Cardiac muscle cell (in vitro differentiated cells and primary cell): ENCODE data around the gene YAP1. TPM values are rescaled to one million over a fixed set of nuclear protein-coding genes. Genes with fewer than 3 reads are reported as not detected.

Source experiments
- DNase-seq, 2 donors: peaks; one replicate each; pipeline versions ENCODE4 v3.0.0 to v3.0.0-alpha.2; 2010 to 2017; ENCODE audit warnings: low read depth in 1 of 2, low spot score in 1 of 2
- H3K27ac ChIP-seq: fragments of 200-600 bp; sonication (generic); 2 replicates; pipeline ENCODE4 v1.5.1; 2016
- H3K27me3 ChIP-seq: fragments of 200-600 bp; sonication (generic); 2 replicates; pipeline ENCODE4 v1.6.0; 2016; ENCODE audit warnings: control low read depth
- H3K36me3 ChIP-seq: fragments of 200-600 bp; sonication (generic); 2 replicates; pipeline ENCODE4 v1.5.1; 2016; ENCODE audit warnings: control low read depth
- H3K4me1 ChIP-seq: fragments of 200-600 bp; sonication (generic); 2 replicates; pipeline ENCODE4 v1.8.1; 2017; ENCODE audit warnings: low read depth, mild to moderate bottlenecking, mixed run types
- H3K4me3 ChIP-seq: fragments of 200-600 bp; sonication (generic); 2 replicates; pipeline ENCODE4 v1.5.1; 2016; ENCODE audit warnings: mild to moderate bottlenecking
- H3K9me3 ChIP-seq: fragments of 200-600 bp; sonication (generic); 2 replicates; pipeline ENCODE4 v1.5.1; 2017; ENCODE audit warnings: low read depth, mild to moderate bottlenecking, control low read depth
- CTCF ChIP-seq: IDR thresholded peaks from 2 replicates; pipeline ENCODE4 v1.5.1; 2012; ENCODE audit warnings: low read depth, mild to moderate bottlenecking, low read length
- polyA plus RNA-seq: library from polyadenylated mRNA; unstranded; fragments of >200 nt; fragmentation: Nextera tagmentation; extraction: Ambion mirVana; gene quantifications from 2 replicates; pipeline ENCODE4 v1.2.1, GENCODE V29; 2016
- total RNA-seq: library from RNA; depleted of rRNA; stranded (reverse); fragments of >200 nt; gene quantifications from 2 replicates; pipeline ENCODE4 v1.2.3, GENCODE V29; 2016

YAP1 gene
- total and polyA plus RNA-seq, 2 experiments from 2014 or later, result 40.8 to 277 TPM

DNA sequence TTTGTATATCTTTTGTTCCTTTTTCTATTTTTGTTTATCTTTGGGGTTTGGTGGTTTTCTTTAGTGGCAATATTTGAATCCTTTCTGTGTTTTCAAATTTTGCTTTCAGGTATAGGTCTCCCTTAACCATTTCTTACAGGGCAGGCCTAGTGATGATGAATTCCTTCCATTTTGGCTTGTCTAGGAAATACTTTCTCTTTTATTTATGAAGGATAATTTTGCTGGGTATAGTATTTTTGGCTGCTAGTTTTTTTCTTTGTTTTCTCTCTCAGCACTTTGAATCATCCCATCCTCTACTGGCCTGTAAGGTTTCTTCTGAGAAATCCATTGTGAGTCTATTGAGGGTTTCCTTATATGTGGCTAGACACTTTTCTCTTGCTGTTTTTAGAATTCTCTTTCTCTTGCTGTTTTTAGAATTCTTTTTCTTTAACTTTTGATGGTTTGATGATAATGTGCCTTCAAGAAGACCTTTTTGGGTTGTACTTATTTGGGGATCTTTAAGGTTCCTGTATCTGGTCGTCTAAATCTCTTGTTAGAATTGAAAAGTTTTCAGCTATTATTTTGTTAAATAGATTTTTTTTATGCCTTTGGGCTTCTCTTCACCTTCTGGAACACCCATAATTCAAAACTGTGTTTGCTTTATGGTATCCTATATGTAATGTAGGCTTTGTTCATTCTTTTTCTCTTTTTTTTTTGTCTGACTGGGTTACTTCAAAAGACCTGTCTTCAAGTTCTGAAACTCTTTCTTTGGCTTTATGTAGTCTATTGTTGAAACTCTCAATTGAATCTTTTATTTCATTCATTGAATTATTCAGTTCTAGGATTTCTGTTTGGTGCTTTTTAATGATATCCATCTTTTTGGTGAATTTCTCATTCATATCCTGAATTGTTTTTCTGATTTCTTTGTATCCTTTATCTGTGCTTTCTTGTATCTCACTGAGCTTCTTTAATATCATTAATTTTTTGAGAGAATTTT, 38.5 kb upstream of the YAP1 start:
- TF ChIP-seq CTCF, result no peak
- H3K9me3 ChIP-seq, result no peaks in the 10 kb centered on the region
- H3K36me3 ChIP-seq, result no peaks in the 10 kb centered on the region
- no peak overlapping the region for H3K27ac ChIP-seq
- H3K27me3 ChIP-seq, result no peaks in the 10 kb centered on the region
- no peak overlapping the region for H3K4me3 ChIP-seq
- no peak for DNase-seq
- H3K4me1 ChIP-seq, result no peaks in the 10 kb centered on the region

DNA sequence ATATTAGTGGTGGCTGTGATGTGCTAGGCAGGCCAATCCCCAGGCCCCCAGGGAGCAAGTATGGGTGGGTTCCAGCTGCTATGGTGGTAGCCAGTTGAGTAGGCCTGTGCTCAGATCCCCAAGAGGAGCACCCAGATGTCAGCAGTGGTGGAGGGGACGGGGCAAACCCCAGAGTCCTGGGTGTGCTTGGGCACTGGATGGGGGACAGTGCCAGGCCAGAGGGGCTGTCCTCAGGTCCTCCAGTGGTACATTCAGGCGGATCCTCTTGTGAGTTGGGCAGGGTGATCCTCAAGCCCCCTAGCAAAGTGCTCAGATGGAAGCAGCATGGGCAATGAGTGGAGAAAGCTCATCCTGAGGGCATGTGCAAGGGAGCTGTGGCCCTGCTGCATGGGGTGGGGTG, 37.0 kb upstream of the YAP1 start:
- Histone ChIP-seq H3K4me3 (no peak overlapping the region), H3K36me3 (no peaks in the 10 kb centered on the region), H3K27ac (no peak overlapping the region), H3K27me3 (no peaks in the 10 kb centered on the region), H3K4me1 (no peaks in the 10 kb centered on the region), H3K9me3 (no peaks in the 10 kb centered on the region)
- no peak for DNase-seq
- no peak for TF ChIP-seq CTCF

DNA sequence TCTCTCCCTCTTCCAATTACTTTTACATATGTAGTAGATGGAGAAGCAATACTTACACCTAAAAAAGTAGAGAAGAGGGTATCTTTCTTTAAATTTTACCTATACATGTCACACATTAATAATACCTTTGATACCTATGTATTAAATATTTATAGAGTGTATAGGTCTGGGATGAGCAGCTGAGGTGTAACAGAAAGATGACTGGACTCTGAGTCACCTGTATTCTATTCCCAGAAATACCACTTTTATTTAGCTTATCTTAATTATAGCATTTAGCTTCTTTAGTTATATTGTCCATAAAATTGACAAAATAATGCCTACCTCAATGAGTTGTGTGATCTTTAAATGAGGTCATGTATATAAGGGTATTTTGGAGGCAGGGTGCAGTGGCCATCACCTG, 30.6 kb upstream of the YAP1 start:
- DNase-seq, result no peak
- H3K9me3 ChIP-seq, result no peaks in the 10 kb centered on the region

GRCh38 chr11:102081313-102081712, 28.9 kb upstream of the YAP1 start:
- Histone ChIP-seq H3K4me3 (no peak overlapping the region), H3K9me3 (no peaks in the 10 kb centered on the region), H3K36me3 (no peaks in the 10 kb centered on the region), H3K27me3 (no peaks in the 10 kb centered on the region), H3K27ac (no peak overlapping the region), H3K4me1 (no peaks in the 10 kb centered on the region)
- no peak for TF ChIP-seq CTCF
- DNase-seq, result no peak

More for the DNA sequence above, 30.6 kb upstream of the YAP1 start:
- TF ChIP-seq CTCF, result no peak
- H3K4me3 ChIP-seq, result no peak overlapping the region
- H3K27me3 ChIP-seq, result no peaks in the 10 kb centered on the region
- H3K27ac ChIP-seq, result no peak overlapping the region
- no peaks in the 10 kb centered on the region for H3K36me3 ChIP-seq
- H3K4me1 ChIP-seq, result no peaks in the 10 kb centered on the region

DNA sequence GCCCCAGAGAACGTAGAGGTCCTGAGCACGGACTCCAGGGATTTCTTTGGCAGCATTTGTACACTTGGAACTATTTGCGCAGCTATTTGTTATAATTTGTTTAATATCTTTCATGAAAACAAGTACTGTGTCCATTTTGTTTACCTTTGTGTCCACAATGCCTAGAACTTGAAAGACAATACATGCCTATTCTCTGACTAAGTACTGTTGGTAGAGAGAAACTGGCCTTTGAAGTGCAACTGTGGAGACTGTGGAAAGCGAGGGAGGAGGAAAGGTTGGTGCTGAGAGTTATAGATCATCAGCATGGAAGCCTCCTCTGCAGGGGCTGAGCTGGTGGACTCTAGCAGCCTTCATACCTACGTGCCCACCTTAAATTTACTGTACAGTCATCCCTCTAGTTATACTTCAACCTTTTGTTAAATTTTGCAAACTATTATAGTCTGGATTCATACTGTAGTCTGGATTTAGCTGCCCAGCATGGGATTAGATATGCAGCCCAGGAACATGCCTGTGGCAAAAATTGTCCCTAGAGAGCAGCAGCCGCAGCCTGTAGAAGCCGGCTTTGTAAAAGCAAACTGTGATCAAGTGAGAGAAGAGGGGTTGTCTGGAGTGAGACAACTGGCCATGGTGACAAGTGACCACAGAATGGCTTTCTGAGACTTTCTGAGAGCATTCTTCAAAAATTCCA, 24.2 kb upstream of the YAP1 start:
- H3K4me1 ChIP-seq, result no peaks in the 10 kb centered on the region
- no peak overlapping the region for H3K27ac ChIP-seq
- no peak for DNase-seq
- H3K36me3 ChIP-seq, result no peaks in the 10 kb centered on the region
- H3K4me3 ChIP-seq, result no peak overlapping the region
- no peak for TF ChIP-seq CTCF
- no peaks in the 10 kb centered on the region for H3K27me3 ChIP-seq
- no peaks in the 10 kb centered on the region for H3K9me3 ChIP-seq
